NT2/D1 (cell line): Measurements from ENCODE around the gene PLCXD3.

Experiments
- SUZ12 ChIP-seq: IDR thresholded peaks from 2 replicates; pipeline ENCODE4 v1.6.1; 2011; ENCODE audit not compliant: insufficient read length, insufficient read depth; ENCODE audit errors: extremely low read depth
- ZNF274 ChIP-seq: IDR thresholded peaks from 2 replicates; pipeline ENCODE4 v1.6.1; 2011; ENCODE audit warnings: mild to moderate bottlenecking, low read depth, low read length

- no peak for TF ChIP-seq ZNF274
- TF ChIP-seq SUZ12 = no peak
These were observed 95.2 kb downstream of the PLCXD3 start for GRCh38 chr5:41415242-41415641.
